Body of pancreas (tissue), 4 donors: ENCODE results near the gene SLC26A8. TPM values are rescaled to one million over a fixed set of nuclear protein-coding genes. Genes with fewer than 3 reads are reported as not detected.

Experiments used
- ATAC-seq: fragments of 150-250 bp; one replicate; pipeline ENCODE4 v1.9.1; 2016
- DNase-seq, 4 donors: peaks; one replicate each; pipeline ENCODE4 v3.0.0-alpha.2; 2019
- H3K27ac ChIP-seq, 4 donors: fragments of 200-600 bp; sonication (generic); 1 replicate in 3 of 4; 2 replicates in 1 of 4; pipeline versions ENCODE4 v1.5.1 to v1.6.1; 2016 to 2019; ENCODE audit warnings: mild to moderate bottlenecking in 1 of 4, mixed read lengths in 1 of 4, moderate library complexity in 1 of 4
- H3K27me3 ChIP-seq, 2 donors: fragments of 200-600 bp; sonication (generic); one replicate each; pipeline ENCODE4 v1.6.0; 2016; ENCODE audit warnings: mild to moderate bottlenecking in 1 of 2
- H3K36me3 ChIP-seq, 2 donors: fragments of 200-600 bp; sonication (generic); replicated peaks in 1 of 2; 2 replicates each; pipeline ENCODE4 v1.5.1; 2016; ENCODE audit warnings: low read depth in 2 of 2; ENCODE audit not compliant: insufficient read depth in 1 of 2
- H3K4me1 ChIP-seq: fragments of 200-600 bp; sonication (generic); one replicate; pipeline ENCODE4 v1.6.0; 2016
- H3K4me3 ChIP-seq, 2 donors: fragments of 200-600 bp; sonication (generic); 1 replicate in 1 of 2; 2 replicates in 1 of 2; pipeline ENCODE4 v1.5.1; 2016 to 2019
- H3K9me3 ChIP-seq, 3 donors: fragments of 200-600 bp; sonication (generic); 1 replicate in 2 of 3; 2 replicates in 1 of 3; pipeline ENCODE4 v1.5.1; 2016
- POLR2A ChIP-seq, 3 donors: fragments of 450-650 bp; IDR thresholded peaks; one replicate each; pipeline ENCODE4 v1.6.1; 2016; ENCODE audit warnings: antibody characterized with exemption in 3 of 3, mild to moderate bottlenecking in 2 of 3
- WGBS, 2 donors: methylation state at CpG; one replicate each; pipeline ENCODE4 v1.1.5; 2017; 5-methylcytosine and 5-hydroxymethylcytosine counted together
- intact Hi-C: fragments of 100-400 bp; cut with DNase I; formaldehyde crosslinking; loops from one replicate; pipeline ENCODE4 v1.15.1; 2023
- total RNA-seq, 2 donors: library from RNA; depleted of rRNA; stranded (reverse); fragments of >200 nt; gene quantifications; one replicate each; pipeline ENCODE4 v1.1.0, GENCODE V29; 2016
- TF ChIP-seq, protein P1 (sequence below), 7 experiments: fragments of 450-650 bp in 4 of 7; fragments of 200-600 bp in 3 of 7; sonication (generic) in 3 of 7; IDR thresholded peaks; one replicate each; pipeline ENCODE4 v1.5.1; 2016 to 2019; ENCODE audit warnings: antibody characterized with exemption in 7 of 7

Gene SLC26A8
- total RNA-seq, 2 donors from 2014 or later, result not detected

DNA sequence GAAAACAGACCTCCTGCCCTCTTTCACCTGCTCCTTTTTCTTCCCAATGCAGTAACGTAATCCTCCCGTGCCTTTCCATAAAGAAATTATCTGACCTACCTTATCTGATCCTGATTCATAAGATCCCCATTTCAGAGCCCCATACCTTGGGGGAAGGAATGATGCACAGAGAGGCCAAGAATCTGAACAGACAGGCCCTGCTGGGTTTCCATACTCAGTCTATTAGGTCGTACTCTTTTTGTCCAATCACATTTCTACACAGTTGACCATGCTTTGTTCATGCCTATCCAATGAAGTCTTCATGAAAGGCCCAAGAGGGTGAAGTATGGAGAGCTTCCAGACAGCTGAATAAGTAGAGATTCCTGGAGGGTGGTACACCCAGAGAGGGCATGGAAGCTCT, 128.9 kb downstream of the SLC26A8 start:
- Histone ChIP-seq H3K27me3 (no peaks in the 10 kb centered on the region), H3K4me3 (no peak overlapping the region), H3K4me1 (no peaks in the 10 kb centered on the region), H3K27ac (no peak overlapping the region), H3K9me3 (no peaks in the 10 kb centered on the region), H3K36me3 (no peaks in the 10 kb centered on the region)
- intact Hi-C loops, result no loop called here
- DNase-seq, result no peak
- 84 to 89% methylated on average over 3 of the region's 3 CpGs for WGBS, 2 donors
- ATAC-seq, result no peak
- TF ChIP-seq POLR2A (IDR thresholded peaks at IDR 0.05), result no peak
- TF ChIP-seq, protein P1, sequence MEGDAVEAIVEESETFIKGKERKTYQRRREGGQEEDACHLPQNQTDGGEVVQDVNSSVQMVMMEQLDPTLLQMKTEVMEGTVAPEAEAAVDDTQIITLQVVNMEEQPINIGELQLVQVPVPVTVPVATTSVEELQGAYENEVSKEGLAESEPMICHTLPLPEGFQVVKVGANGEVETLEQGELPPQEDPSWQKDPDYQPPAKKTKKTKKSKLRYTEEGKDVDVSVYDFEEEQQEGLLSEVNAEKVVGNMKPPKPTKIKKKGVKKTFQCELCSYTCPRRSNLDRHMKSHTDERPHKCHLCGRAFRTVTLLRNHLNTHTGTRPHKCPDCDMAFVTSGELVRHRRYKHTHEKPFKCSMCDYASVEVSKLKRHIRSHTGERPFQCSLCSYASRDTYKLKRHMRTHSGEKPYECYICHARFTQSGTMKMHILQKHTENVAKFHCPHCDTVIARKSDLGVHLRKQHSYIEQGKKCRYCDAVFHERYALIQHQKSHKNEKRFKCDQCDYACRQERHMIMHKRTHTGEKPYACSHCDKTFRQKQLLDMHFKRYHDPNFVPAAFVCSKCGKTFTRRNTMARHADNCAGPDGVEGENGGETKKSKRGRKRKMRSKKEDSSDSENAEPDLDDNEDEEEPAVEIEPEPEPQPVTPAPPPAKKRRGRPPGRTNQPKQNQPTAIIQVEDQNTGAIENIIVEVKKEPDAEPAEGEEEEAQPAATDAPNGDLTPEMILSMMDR (IDR thresholded peaks at IDR 0.05), result no peak

DNA sequence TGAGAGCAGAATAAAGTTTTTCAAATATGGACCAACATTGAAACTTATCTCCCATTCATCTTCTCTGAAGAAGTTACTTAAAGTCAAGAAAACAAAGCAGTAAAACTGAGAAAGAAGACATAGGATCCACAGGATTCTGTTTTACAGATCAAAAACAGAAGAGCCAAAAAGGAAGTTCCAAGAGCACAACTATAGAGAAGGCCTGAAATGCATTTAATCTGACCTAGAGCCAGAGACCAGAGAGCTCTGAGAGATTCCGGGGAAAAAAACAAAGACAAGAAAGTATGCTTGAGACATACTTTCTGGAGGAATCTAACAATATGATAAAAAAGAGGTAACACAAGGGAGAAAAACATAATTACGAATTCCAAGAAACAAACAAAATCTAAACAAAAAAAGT, 129.7 kb downstream of the SLC26A8 start:
- Histone ChIP-seq H3K27ac (no peak overlapping the region), H3K4me3 (no peak overlapping the region), H3K4me1 (no peaks in the 10 kb centered on the region), H3K27me3 (no peaks in the 10 kb centered on the region), H3K9me3 (peaks cover 0 to 2% (median 0%) of the 10 kb centered on the region in 3 donors), H3K36me3 (no peaks in the 10 kb centered on the region)
- no peak for TF ChIP-seq POLR2A (IDR thresholded peaks at IDR 0.05)
- TF ChIP-seq, protein P1 (IDR thresholded peaks at IDR 0.05), result no peak
- ATAC-seq, result no peak
- no peak for DNase-seq
- 61 to 76% methylated on average over 2 of the region's 2 CpGs for WGBS, 2 donors
- intact Hi-C loops, result no loop called here

Other genes with a start within 250 kb of the SLC26A8 start
- not detected for gene CLPSL2, start 248.0 kb downstream of the SLC26A8 start, total RNA-seq
- gene CLPSL1, start 243.6 kb downstream of the SLC26A8 start, total RNA-seq, result 10 to 100 TPM in 1 of 2 donors, 1 to 10 TPM in 1; 7.8 to 11.9 TPM
- over 10,000 TPM; 21,261 to 26,491 TPM for gene CLPS, start 227.3 kb downstream of the SLC26A8 start, total RNA-seq
- 1 to 10 TPM; 5.6 to 6.2 TPM for gene LHFPL5, start 219.3 kb downstream of the SLC26A8 start, total RNA-seq
- gene SRPK1, start 103.5 kb downstream of the SLC26A8 start, total RNA-seq, result 10 to 100 TPM; 30.4 to 80.4 TPM
- gene MAPK14, start 3.2 kb upstream of the SLC26A8 start, total RNA-seq, result 10 to 100 TPM; 30.3 to 33.7 TPM
- gene MAPK13, start 105.9 kb upstream of the SLC26A8 start, total RNA-seq, result 10 to 100 TPM; 32.2 to 37.9 TPM
- gene BRPF3, start 172.1 kb upstream of the SLC26A8 start, total RNA-seq, result 10 to 100 TPM; 24.9 to 27.0 TPM
- gene PNPLA1, start 245.4 kb upstream of the SLC26A8 start, total RNA-seq, result not detected